Smooth muscle cell (in vitro differentiated cells): ENCODE results near the gene UQCC5. TPM values are rescaled to one million over a fixed set of nuclear protein-coding genes. Genes with fewer than 3 reads are reported as not detected.

ENCODE experiments used
- DNase-seq: peaks from one replicate; lab custom pipeline; 2025; ENCODE audit not compliant: unreplicated experiment; lab: John Stamatoyannopoulos, UW
- H2AFZ ChIP-seq: fragments of 200-600 bp; sonication (generic); 2 replicates; pipeline ENCODE4 v1.6.0; 2016; ENCODE audit warnings: antibody characterized with exemption, low read depth, mild to moderate bottlenecking
- H3F3A ChIP-seq: fragments of 200-600 bp; sonication (generic); 2 replicates; pipeline ENCODE4 v1.6.0; 2017; ENCODE audit warnings: antibody characterized with exemption, low read depth
- H3K27ac ChIP-seq: fragments of 200-600 bp; sonication (generic); 2 replicates; pipeline ENCODE4 v1.5.1; 2016; ENCODE audit warnings: low read depth, mild to moderate bottlenecking
- H3K27me3 ChIP-seq: fragments of 200-600 bp; sonication (generic); 2 replicates; pipeline ENCODE4 v1.6.1; 2016; ENCODE audit warnings: low read depth, mild to moderate bottlenecking
- H3K36me3 ChIP-seq: fragments of 200-600 bp; sonication (generic); 2 replicates; pipeline ENCODE4 v1.5.1; 2016; ENCODE audit warnings: low read depth
- H3K4me1 ChIP-seq: fragments of 200-600 bp; sonication (generic); 2 replicates; pipeline ENCODE4 v1.5.1; 2016; ENCODE audit warnings: low read depth
- H3K4me2 ChIP-seq: fragments of 200-600 bp; sonication (generic); 2 replicates; pipeline ENCODE4 v1.6.0; 2016; ENCODE audit warnings: mild to moderate bottlenecking
- H3K4me3 ChIP-seq: fragments of 200-600 bp; sonication (generic); 2 replicates; pipeline ENCODE4 v1.5.1; 2016; ENCODE audit warnings: mild to moderate bottlenecking
- H3K79me2 ChIP-seq: fragments of 200-600 bp; sonication (generic); 2 replicates; pipeline ENCODE4 v1.6.0; 2016; ENCODE audit warnings: low read depth, mild to moderate bottlenecking
- H3K9ac ChIP-seq: fragments of 200-600 bp; sonication (generic); 2 replicates; pipeline ENCODE4 v1.6.0; 2016; ENCODE audit warnings: low read depth
- H3K9me3 ChIP-seq: fragments of 200-600 bp; sonication (generic); replicated peaks from 2 replicates; pipeline ENCODE4 v1.5.1; 2016; ENCODE audit warnings: low read depth
- H4K20me1 ChIP-seq: fragments of 200-600 bp; sonication (generic); 2 replicates; pipeline ENCODE4 v1.6.0; 2016; ENCODE audit warnings: low read depth
- CTCF ChIP-seq: fragments of 200-600 bp; sonication (generic); IDR thresholded peaks from 2 replicates; pipeline ENCODE4 v1.5.1; 2017; ENCODE audit warnings: borderline replicate concordance, mild to moderate bottlenecking, antibody characterized with exemption; ENCODE audit not compliant: insufficient read depth, poor library complexity, severe bottlenecking
- WGBS: methylation state at CpG from one replicate; pipeline ENCODE4 v1.1.7; 2016; ENCODE audit warnings: low lambda C conversion rate; 5-methylcytosine and 5-hydroxymethylcytosine counted together
- polyA plus RNA-seq: library from polyadenylated mRNA; unstranded; fragments of >200 nt; fragmentation: Nextera tagmentation; extraction: Ambion mirVana; gene quantifications from 2 replicates; pipeline ENCODE4 v1.2.1, GENCODE V29; 2016
- total RNA-seq: library from RNA; depleted of rRNA; stranded (reverse); fragments of >200 nt; gene quantifications from 2 replicates; pipeline ENCODE4 v1.2.3, GENCODE V29; 2014

UQCC5 gene
- total and polyA plus RNA-seq, 2 experiments from 2014 or later: 0.76 to 33.0 TPM

GRCh38 chr3:52504977-52505376 is 31.4 kb upstream of the UQCC5 start:
- no peak overlapping the region for H3K27ac ChIP-seq
- no peak for TF ChIP-seq CTCF
- no peak overlapping the region for H3K4me2 ChIP-seq
- WGBS: 89% methylated on average over 10 of the region's 10 CpGs
- H4K20me1 ChIP-seq: peaks cover 3% of the 10 kb centered on the region
- no peaks in the 10 kb centered on the region for H3K27me3 ChIP-seq
- no peaks in the 10 kb centered on the region for H3K9me3 ChIP-seq
- no peak for DNase-seq
- no peak overlapping the region for H3K9ac ChIP-seq
- no peak overlapping the region for H2AFZ ChIP-seq
- no peaks in the 10 kb centered on the region for H3K36me3 ChIP-seq
- H3K4me3 ChIP-seq: no peak overlapping the region
- H3F3A ChIP-seq: no peaks in the 10 kb centered on the region
- no peaks in the 10 kb centered on the region for H3K4me1 ChIP-seq
- H3K79me2 ChIP-seq: no peaks in the 10 kb centered on the region

DNA sequence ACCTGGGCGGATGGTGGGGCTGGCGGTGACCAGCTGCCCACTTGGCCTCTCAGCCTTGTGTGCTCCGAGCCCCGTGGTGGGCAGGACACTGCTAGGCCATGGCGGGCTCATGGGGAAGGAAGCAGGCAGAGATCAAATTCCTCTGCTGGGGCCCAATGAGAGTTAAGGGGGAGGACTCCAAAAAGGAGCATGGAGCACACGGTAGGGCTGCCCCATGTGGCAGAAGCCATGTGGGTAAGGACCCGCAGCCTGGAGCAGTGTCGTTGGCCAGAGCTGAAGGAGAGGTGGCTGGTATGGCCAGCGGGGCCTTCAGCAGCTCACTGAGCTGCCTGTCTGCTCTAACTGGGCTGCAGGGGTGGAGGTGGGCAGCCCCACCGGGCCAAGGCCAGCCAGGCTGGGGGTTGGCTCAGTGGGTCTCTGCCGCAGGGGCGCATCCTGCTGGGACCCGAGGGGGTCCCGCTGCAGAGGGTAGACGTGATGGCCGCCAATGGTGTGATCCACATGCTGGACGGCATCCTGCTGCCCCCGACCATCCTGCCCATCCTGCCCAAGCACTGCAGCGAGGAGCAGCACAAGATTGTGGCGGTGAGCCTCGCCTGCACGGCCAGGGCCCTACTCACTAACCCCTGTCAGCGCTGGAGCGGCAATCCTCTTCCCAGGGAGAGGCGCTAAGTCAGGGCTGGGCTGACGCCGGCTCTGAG is 30.0 kb upstream of the UQCC5 start:
- no peak overlapping the region for H2AFZ ChIP-seq
- no peak overlapping the region for H3K9ac ChIP-seq
- WGBS: 94% methylated on average over 24 of the region's 27 CpGs
- H4K20me1 ChIP-seq: peaks cover 3% of the 10 kb centered on the region
- H3K4me3 ChIP-seq: no peak overlapping the region
- H3K27ac ChIP-seq: no peak overlapping the region
- H3K79me2 ChIP-seq: no peaks in the 10 kb centered on the region
- no peaks in the 10 kb centered on the region for H3F3A ChIP-seq
- H3K27me3 ChIP-seq: no peaks in the 10 kb centered on the region
- no peaks in the 10 kb centered on the region for H3K36me3 ChIP-seq
- no peak for DNase-seq
- H3K4me2 ChIP-seq: no peak overlapping the region
- H3K4me1 ChIP-seq: no peaks in the 10 kb centered on the region
- no peaks in the 10 kb centered on the region for H3K9me3 ChIP-seq
- TF ChIP-seq CTCF: no peak

GRCh38 chr3:52507359-52507758 is 29.0 kb upstream of the UQCC5 start:
- no peaks in the 10 kb centered on the region for H3K36me3 ChIP-seq
- H2AFZ ChIP-seq: no peak overlapping the region
- no peaks in the 10 kb centered on the region for H3K4me1 ChIP-seq
- H3K4me3 ChIP-seq: no peak overlapping the region
- no peaks in the 10 kb centered on the region for H3F3A ChIP-seq
- H4K20me1 ChIP-seq: peaks cover 3% of the 10 kb centered on the region
- no peak overlapping the region for H3K4me2 ChIP-seq
- no peaks in the 10 kb centered on the region for H3K79me2 ChIP-seq
- H3K27ac ChIP-seq: no peak overlapping the region
- no peak overlapping the region for H3K9ac ChIP-seq
- TF ChIP-seq CTCF: no peak
- DNase-seq: peak; percentile 20
- peaks cover 6% of the 10 kb centered on the region for H3K27me3 ChIP-seq
- no peaks in the 10 kb centered on the region for H3K9me3 ChIP-seq
- 19% methylated on average over 5 of the region's 5 CpGs for WGBS

DNA sequence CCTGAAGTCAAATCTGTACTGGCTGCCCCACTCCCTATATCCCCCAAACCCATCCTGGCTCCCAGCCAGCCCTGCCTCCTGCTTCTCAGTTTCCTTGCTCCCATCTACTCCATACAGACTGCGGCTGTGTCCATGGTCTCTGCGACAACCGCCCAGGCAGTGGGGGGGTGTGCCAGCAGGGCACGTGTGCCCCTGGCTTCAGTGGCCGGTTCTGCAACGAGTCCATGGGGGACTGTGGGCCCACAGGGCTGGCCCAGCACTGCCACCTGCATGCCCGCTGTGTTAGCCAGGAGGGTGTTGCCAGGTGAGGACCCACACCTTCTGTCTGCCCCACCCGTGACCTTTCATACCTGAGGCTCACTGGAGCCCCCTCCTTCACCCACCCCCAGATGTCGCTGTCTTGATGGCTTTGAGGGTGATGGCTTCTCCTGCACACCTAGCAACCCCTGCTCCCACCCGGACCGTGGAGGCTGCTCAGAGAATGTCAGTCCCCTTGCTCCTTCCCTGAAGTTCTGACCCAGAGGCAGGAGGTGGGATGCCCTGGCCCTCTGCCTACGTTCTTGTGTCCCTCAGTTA is 26.6 kb upstream of the UQCC5 start:
- Histone ChIP-seq H3K4me2 (no peak overlapping the region), H3K79me2 (no peaks in the 10 kb centered on the region), H3K4me1 (no peaks in the 10 kb centered on the region), H3K27me3 (peaks cover 6% of the 10 kb centered on the region), H3K36me3 (no peaks in the 10 kb centered on the region), H4K20me1 (peaks cover 3% of the 10 kb centered on the region), H3F3A (no peaks in the 10 kb centered on the region), H3K4me3 (no peak overlapping the region), H3K9ac (no peak overlapping the region), H3K27ac (no peak overlapping the region), H2AFZ (no peak overlapping the region), H3K9me3 (no peaks in the 10 kb centered on the region)
- 83% methylated on average over 12 of the region's 12 CpGs for WGBS
- DNase-seq: no peak
- TF ChIP-seq CTCF: no peak
